ENCODE results near the gene PGA4.
A peak's percentile ranks its signal among the peaks of the same experiment; 100 is the strongest.
"Not testable (repeated sequence)": the region's sequence is repeated elsewhere in the genome, so short reads cannot be mapped to it uniquely, and the experiment has no call there.

Gene PGA4

DNA sequence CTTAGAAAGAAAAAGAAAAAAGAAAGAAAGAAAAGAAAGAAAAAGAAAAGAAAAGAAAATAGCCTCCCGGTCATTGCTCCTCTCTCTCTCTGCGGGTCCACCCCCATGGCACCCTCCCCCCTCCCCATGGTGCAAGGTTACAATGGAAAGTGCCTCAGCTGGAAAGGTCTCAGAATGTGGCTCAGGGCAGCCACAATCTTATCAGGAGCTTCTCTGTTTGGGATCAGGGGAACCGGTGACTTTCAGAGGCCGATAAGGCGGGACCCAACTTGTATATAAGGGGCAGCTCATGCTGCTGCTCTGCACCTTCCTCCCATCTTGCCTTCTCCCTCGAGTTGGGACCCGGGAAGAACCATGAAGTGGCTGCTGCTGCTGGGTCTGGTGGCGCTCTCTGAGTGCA lies at the start of gene PGA4:
TSS of gene PGA4 (plus strand) at position 301 of the 400 bp plus-strand sequence. CDS start at position 355, 54 bp downstream.
- DNase-seq: not testable (repeated sequence)

DNA sequence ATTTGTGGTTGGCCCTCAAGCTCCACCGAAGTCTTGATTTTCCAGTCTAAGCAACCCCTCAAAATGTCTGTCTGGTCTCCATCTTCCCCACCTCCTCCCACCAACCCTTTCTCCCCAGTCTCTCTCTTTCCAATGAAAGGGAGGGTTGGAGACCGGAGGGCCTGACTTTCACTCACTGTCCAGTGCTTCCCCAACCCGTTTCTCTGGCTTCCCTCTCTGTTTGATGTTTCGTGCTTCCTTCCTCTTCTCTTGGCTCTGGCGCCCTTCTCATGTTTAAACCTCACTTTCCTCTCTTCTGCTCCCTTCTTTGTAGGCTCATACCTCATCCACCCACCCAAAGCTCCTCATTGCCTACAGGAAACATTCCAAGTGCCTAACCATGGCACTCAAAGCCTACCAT lies 49.8 kb upstream of the PGA4 start:
- DNase-seq: no peak

DNA sequence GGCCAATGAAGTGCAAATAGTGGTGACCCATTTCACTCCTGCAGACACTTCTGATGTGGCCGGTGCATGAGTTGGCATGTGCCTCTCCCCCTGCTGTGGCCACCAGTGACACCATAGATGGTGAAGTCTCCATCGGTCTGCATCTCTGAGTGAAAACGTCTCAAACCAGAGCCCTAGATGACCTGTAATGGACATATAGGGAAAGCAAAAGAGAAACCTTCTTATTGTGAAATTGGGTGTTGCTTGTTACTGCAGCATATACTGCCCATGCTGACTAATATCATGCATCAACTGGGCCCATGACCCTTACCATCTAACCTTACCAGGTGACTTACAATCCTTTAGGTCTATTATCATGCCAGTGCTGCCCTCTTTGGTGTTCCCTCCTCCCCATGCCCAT lies 49.3 kb upstream of the PGA4 start:
- no peak for DNase-seq

DNA sequence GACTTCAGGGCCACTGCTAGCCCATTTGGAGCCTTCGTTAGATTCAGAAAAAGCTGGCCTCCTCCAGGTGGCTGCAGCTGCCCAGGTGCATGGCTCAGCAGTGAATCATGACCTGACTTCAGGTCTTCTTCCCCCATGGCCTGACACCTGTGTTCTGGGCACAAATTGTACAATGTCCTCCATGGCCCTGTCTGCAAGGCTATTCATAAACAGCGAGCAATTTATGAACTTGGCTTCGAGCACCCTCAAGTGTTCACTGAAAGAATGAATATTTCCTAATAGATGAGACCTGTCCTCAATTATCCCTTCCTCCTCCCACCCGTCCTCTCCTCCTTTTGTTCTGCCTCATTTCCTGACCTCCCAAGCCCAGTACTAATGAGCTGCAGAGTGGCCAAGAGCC lies 48.7 kb upstream of the PGA4 start:
- DNase-seq: peak; percentile 15

DNA sequence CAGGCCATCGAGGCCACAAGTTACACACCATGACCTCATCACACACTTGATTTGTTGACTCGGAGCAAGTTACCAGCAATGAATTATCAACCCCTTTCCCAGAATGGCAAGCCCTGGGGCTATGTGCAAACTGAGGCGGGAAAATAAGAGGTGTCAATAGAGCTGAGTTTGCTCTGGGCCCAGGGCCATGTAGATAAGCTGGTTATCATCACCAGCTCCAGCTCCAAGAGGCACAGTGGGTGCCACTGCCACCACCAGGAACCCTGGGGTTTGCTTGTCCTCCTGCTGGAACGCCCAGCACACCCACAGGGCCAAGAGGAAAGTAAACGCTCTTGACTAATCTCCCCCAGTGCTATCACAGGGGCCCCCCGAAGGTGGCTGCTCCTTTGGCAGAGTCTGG lies 47.9 kb upstream of the PGA4 start:
- no peak for DNase-seq

- no peak for DNase-seq
These were observed 47.2 kb upstream of the PGA4 start for GRCh38 chr11:61174949-61175348.

- no peak for DNase-seq
These were observed 45.7 kb upstream of the PGA4 start for GRCh38 chr11:61176446-61176845.

GRCh38 chr11:61180205-61180604 lies 41.9 kb upstream of the PGA4 start:
- not testable (repeated sequence) for DNase-seq

DNA sequence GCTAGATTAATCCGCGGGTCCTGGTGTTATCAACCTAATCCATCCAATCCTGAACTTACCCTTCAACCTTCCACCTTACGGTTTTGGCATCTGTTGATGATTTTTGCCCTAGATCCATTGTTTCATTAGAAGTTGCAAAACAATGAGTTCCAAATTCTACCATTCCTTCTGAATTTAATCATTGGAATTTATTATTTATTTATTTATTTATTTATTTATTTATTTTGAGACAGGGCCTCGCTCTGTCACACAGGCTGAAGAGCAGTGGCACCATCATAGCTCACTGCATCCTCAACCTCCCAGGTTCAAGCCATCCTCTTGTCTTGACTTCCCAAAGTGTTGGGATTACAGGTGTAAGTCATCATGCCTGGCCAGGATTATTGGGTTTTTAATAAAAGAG lies 40.7 kb upstream of the PGA4 start:
- DNase-seq: no peak

DNA sequence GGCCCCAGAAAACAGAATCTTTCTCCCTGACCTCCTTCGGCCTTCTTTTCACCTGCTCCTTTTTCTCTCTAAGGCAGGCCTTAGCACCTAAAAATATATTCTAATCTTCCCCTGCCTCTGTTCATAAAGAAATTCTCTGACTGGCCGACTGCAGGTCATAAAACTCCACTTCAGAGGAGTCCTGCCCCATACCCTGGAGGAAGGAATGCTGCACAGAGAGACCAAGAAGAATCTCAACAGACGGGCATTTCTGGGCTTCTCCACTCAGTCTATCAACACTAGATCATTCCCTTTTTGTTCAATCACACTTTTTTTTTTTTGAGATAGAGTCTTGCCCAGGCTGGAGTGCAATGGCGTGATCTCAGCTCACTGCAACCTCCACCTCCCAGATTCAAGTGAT lies 38.5 kb upstream of the PGA4 start:
- no peak for DNase-seq

DNA sequence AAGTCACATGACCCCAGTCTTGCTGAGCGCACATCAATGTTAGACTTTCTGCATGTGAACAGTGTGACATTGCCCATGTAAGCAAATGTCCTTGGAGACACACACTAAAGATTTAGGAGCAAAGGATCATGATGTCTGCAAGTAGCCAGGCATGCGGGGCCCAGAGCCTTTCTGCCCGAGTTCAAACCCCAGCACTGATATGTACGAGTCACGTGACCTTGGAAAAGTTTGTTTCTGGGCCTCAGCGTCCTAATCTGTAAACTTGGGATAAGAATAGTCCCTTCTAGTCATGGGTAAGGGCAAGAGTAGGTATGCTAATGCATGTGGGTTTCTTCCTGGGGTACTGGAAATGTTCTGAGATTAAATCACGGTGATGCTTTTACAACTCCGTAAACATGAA lies 35.6 kb upstream of the PGA4 start:
- no peak for DNase-seq

DNA sequence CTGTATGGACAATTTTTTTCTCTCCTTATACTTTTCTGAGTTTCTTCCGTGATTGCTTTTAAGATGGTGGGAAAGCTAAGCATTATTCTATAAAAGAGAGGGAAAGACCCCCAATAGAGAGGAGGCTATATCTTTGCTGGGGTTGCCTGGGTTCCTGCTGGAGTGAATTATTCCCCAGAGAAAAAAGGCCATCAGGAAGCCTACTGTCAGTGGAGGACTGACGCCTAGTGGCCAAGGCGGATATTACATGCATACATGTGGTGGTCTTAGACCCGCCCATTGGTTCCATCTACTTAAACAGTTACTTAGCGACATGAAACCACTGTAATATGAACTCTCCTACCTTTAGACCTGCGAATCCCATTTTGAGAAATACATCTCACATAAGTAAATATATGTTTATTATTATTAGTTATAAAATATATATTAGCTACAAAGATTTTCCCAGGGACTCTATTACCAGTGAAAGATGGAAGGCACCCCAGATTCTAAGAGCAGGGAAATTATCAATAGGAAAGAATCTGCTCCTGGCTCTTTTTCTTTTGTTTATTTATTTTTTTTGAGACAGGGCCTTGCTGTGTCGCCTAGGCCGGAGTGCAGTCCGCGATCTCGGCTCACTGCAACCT lies 34.5 kb upstream of the PGA4 start:
- peak; percentile 73 for DNase-seq

GRCh38 chr11:61189933-61190332 lies 32.2 kb upstream of the PGA4 start:
- no peak for DNase-seq

- DNase-seq: no peak
These were observed 28.6 kb upstream of the PGA4 start for GRCh38 chr11:61193596-61193995.

GRCh38 chr11:61194169-61194671 lies 27.9 kb upstream of the PGA4 start:
- no peak for DNase-seq

DNA sequence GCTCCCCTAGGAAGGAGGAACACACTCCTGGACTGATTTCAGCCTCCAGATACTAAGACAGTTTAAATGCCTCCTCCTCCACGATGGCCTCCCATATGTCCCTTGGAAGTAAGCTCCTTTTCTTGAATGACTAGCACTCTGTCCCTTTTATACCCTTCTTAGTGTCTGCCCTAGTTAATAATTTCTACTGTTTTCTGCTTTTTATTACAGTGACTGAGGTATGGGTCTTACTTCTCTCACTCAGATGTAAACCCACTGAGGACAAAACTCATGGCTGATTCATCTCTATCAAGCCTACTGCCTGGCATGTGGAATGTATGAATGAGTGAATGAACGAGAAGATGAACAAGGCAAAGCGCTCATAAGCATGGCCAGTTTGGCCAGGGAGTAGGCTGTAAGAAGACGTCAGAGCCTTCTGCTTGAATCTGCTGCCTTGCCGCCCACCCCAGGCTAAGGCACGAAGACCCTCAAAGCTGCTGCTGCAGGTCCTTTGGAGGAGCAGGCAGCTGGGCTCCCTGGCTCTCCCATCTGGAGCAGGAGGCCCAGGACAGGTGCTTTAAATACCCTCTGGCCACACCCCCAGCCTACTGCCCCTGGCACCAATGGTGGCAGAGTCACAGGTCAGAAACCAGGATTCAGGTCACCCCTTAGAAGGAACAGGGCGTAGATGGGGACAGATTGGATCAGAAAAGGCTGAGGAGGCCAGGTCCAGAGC lies 27.0 kb upstream of the PGA4 start:
- no peak for DNase-seq

DNA sequence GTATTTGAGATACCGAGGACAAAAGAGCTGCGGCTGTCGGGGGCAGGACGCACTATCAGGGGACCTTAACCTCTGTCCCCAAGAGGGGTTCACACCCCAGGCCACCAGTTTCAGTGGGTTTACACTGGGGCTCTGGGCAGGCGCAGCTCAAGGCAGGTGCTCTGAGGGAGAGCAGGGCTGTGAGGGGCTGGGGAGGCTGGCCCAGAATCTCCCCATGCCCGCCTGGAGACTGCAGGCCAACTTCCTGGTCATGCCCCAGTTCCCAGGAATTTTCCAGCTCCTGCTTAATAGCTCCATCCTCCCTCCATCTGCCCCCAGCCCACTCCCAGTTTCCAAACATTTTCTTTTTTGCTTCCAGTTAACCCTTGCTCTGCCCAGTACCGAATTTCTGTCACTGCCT lies 26.4 kb upstream of the PGA4 start:
- no peak for DNase-seq

DNA sequence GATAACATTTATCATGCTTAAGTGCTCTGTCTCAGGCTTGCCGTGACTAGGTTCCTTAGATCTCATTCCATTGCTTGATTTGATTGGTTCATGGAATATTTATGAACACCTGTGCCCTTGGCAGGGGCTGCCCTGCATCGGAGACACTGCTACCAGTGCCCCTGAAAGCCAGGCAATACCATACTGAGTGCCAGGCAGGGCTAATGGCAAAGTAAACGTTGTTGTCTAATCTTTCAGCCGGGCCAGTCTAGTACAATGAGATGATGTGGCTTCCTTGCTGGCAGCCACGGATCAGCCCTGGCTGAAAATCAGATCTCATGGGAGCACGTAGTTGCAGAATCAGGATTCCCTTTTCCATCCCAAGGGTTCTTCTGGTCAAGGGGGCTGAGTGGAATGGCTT lies 23.8 kb upstream of the PGA4 start:
- DNase-seq: no peak

DNA sequence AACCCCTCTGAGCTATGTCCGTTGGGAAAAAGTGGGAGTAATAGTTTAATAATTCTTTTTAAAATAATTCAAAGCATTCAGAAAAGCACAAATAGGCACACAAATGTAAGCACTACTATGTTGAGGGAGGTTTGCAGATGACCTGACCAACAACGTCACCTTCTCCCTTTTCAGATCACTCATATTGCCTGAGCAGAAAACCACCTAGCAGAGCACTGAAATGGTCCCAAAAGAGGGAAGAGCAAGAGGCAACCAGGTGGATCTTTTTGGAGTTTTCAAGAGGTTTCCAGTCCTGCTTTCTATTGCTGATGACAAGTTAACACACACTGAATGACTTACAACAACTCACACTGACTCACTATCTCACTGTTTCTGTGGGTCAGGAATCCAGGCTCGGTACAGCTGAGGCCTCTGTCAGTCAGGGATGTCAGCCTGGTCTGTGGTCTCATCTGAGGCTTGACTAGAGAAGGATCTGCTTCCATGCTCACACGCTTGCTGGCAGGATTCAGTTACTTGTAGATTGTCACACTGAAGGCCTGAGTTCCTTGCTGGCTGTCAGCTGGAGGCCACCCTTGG lies 23.1 kb upstream of the PGA4 start:
- no peak for DNase-seq

- DNase-seq: no peak
These were observed 20.7 kb upstream of the PGA4 start for GRCh38 chr11:61201476-61201875.

- not testable (repeated sequence) for DNase-seq
These were observed 19.0 kb upstream of the PGA4 start, which contains the start of gene PGA3 for GRCh38 chr11:61202950-61203746. TSS of gene PGA3 (plus strand) at chr11:61203515. CDS start at chr11:61203565, 50 bp downstream.

DNA sequence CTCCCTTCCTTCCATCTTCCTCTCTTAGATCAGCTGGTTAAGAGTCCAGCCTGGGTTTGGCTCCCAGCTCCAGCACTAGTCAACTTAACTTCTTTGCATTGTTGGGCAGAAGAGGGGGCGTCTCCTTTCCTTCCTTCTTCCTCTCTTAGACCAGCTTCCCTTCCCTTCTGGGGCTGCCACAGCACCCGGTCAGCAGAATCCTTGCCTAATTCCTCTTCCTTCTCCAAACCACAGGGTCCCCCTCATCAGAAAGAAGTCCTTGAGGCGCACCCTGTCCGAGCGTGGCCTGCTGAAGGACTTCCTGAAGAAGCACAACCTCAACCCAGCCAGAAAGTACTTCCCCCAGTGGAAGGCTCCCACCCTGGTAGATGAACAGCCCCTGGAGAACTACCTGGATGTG lies 18.3 kb upstream of the PGA4 start:
- DNase-seq: not testable (repeated sequence)

DNA sequence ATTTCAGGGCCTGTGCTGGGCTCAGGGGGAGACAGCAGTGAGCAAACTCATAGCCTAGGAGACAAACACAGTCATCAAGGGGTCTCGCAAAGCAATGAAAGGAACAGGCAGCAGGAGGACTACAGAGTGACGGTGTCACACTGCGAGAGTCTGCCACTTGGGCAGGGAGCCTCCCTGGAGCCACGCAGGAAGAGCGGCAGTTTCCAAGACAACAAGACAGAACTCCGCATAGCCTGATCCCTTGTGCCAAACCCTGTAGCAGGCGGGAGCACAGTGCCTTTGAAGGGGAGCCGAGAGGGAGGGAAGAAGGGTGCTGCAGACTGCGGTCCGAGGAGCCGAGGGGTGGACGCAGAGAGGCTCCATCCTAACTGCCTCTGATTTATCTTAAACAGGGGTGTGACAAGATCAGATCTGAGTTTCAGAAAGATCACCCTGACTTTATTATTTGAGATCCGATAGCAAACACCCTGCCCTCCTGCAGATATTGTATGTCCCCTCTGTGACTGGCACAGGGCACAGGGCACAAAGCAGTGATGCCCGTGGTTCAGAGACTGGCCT lies 17.6 kb upstream of the PGA4 start:
- DNase-seq: not testable (repeated sequence)

Measured in fibroblast of skin of right biceps (primary cell).